HCEC 1CT (cell line): ENCODE measurements around the gene NOL4L.

Source experiments
- DNase-seq: peaks from one replicate; pipeline ENCODE4 v3.0.0-alpha.2; 2017

Gene NOL4L, protein sequence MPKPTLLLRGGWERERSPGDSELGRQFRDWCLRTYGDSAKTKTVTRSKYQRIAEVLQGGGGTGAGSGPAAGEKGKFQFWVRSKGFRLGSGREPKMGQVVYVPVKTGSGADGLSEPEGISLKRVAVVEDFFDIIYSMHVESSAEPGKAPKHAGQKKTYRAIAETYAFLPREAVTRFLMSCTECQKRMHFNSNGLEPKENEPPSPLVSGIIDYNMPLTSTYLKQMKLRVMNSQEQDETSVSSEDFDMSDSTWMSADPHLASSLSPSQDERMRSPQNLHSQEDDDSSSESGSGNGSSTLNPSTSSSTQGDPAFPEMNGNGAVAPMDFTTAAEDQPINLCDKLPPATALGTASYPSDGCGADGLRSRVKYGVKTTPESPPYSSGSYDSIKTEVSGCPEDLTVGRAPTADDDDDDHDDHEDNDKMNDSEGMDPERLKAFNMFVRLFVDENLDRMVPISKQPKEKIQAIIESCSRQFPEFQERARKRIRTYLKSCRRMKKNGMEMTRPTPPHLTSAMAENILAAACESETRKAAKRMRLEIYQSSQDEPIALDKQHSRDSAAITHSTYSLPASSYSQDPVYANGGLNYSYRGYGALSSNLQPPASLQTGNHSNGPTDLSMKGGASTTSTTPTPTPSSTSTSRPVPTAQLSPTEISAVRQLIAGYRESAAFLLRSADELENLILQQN

DNA sequence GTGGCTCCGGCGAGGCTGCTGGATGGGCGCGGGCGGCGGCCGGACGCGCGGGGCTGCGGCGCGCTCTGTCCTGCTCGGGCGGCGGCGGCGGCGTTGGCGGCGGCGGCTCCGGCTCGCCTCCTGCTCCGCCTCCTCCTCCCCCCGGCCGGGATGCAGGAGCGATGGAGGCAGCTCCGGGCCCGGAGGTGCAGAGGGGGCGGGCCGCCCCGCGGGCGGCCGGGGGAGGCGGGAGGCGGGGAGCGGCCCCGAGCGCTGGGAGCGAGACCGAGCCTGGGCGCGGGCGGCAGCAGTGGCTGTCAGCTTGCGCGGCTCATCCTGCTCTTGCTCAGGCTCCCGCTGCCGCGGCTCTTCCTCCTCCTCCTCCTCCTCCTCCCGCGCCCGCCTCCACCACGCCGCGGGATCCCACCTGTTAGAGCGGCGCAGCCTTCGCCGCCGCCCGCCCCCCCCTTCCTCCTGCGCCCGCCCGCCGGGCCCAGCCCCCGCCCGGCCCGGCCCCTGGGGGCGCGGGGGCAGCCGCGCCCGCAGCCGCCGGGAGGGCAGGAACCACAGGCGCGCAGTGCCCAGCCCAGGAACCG lies at the start of gene NOL4L:
Gene NOL4L, minus strand, starts transcription at position 323 of the 575 bp plus-strand sequence. CDS start 443 bp downstream, outside the sequence.
- no peak for DNase-seq

DNA sequence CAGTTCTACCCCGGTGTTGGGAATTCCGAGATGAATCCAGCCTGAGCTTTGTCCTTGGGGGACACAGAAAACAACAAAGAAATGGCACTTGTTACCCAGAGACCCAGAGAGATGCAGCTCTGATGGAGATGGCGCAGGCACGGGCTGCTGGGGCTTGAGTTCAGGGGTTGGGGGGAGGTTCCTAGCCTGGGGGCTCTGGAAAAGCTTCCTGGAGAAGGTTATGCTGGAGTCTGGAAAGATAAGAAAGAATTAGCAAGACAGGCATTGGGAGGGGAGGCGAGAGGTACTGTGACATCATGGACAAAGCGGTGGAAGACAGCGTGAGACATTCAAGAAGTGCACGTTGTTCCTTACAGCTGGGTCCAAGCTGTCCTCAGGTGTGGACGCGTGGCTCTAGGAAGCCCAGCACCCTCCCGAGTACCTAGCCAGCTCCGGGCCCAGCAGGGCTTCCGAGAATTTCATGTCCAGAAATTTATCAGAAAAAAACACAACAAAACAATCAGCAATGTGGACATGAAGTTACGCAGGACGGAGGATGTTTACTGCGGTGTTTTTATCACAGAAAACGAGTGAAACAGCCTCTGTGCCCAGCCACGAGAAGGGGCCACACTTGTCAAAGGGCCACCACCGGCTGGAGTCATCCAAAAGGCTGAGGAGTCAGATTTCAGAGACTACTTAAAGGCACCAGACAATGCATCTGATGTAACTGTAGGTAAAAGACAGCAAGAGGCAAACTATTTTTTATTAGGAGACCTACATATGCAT lies 49.1 kb upstream of the NOL4L start:
- DNase-seq, result no peak

DNA sequence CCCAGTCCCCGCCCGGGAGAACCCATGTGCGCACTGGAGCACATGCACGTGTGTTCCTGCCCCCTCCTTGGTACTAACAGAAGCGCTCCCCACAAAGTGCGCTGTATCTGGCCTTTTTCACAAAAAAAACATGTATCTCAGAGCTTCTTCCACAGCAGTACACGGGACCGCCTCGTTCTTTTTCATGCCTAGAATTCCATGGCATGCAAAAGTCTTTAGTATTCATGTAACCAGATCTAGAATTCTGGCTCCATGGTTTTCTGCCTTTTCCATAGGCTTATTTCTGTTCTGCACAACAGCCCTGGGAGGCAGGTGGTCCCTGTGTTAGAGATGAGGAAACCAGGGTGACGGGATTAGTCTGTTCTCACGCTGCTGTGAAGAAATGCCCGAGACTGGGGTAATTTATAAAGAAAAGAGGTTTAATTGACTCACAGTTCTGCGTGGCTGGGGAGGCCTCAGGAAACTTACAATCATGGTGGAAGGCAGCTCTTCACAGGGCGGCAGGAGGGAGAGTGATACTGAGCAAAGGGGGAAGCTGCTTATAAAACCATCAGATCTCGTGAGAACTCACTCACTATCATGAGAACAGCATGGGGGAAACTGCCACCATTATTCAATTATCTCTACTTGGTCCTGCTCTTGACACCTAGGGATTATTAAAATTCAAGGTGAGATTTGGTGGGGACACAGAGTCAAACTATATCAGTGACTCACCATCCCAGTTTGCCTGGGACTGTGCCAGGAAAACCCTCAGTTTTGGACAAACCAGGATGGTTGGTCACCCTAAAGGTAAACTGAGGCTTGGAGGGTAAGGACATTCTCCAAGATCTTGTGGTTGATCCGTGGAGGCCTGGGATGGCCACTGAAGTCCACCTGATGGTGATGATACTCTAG lies 47.6 kb upstream of the NOL4L start:
- no peak for DNase-seq

DNA sequence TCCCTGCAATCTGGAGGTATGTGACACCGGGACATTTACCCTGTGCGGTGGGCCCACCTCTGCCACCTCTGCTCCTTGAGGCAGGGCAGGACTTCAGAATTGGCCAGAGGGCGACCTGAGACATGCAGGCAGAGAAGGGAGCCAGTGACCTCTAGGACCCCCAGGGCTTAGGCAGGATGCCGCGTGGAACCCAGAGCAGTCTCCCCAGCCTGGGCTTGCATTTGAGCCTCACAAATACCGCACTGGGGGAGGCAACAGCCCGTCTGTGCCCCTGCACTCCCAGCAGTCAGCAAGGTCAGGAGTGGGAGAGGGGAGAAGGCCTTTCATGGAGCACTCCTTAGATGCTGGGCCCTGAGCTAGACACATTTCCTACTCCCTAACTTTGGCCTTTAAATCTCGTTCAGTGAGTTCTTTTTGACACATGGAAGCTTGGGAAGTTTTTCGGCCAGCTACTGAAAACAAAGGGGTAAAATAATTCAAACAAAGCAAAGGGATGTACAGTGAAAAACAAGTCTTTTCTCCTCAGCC lies 46.9 kb upstream of the NOL4L start:
- DNase-seq, result no peak

DNA sequence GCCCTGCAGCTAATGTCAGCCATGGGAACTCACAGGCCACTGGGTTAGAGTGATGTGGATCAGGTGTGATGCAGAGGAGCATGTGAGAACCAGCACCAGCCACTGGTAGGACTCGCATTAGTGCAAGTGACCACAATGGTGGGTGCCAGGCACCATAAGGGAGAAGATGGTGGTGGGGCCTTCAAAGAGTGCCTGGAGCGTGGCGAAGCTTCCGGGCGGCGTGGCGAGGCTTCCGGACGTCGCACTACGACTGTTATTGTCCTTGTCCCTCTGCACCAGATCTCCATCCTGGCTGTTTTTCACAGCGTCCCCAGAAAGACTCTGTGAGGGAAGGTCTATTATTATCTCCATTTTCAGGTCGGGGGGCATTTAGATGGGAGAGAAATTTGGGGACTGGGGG lies 44.7 kb upstream of the NOL4L start:
- no peak for DNase-seq

DNA sequence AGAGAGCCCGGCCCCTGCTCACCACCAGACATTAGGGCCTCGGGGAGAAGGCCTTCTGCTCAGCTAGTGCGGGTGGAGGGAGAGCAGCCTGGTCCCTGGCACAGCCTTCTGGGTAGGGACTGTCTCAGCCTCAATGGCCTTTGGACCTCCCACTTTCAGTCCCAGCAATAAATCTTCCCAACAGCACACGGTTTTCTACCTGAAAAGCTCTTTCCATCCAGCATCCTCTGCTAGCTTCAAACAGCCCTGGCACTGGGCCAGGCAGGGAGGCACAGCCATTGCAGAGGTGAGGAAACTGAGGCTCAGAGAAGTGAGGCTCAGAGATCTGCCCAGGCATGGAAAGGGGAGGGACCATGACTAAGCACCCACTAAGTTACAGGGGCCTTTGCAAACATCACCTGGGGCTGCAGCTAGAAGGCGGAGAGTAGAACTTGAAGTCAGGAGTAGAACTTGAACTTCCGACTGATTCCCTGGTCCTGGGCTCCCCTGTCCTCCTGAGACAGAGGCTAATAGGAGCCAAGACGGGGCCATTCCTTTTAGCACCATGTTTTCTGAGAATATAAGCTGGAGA lies 43.9 kb upstream of the NOL4L start:
- DNase-seq, result no peak

DNA sequence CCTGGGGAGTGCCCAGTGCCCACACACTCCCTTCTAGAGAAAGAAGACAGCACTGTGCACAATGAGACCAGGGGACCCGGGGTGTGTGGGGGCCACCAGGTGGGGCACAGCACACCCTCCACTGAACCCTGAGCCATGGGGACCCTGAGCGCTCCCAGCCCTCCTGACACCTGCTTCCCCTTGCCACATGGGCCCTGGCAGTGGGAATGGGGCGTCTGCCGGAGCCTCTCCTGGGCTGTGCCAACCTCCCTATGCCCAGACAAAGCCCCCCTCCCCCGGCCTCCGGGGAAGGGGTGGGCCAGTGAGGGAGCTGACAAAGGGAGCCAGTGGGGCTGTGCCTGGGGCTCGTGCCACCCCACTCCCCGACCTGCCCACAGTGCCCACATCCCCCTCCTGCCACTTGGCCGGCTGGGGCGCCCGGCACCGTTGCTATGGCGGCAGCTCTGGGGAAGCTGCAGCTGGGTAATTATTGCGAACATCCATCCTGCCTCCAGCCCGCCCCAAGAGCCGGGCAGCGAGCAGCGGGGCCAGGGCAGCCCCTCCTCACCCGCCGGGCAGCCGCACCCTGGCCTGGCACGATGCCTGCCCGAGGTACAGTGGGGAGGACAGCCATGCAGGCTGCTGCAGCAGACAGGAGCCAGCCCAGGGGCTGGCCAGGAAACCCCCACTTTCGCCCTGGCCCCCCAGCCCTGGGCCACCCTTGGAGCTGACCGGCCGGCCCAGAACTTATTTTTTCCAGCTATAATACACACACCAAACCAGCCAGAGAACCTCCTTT lies 41.9 kb upstream of the NOL4L start:
- no peak for DNase-seq

DNA sequence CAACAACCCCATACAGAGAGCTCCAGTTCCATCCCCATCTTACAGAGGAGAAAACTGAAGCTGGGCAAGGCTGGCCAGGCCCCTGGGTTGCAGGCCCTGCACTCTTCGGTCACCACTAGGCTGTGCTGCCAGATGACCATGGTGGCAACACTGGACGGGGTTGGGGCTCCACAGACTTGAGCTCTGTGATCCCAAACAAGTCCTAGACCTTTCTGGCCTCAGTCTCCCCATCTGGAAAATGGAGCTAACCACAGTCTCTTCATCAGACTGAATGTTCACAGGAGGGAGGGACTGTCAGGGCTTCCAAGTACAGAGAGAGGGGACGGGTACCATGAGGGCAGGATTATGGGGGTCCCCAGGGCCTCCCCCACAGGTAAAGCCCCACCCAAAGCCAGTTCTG lies 41.3 kb upstream of the NOL4L start:
- DNase-seq, result no peak

DNA sequence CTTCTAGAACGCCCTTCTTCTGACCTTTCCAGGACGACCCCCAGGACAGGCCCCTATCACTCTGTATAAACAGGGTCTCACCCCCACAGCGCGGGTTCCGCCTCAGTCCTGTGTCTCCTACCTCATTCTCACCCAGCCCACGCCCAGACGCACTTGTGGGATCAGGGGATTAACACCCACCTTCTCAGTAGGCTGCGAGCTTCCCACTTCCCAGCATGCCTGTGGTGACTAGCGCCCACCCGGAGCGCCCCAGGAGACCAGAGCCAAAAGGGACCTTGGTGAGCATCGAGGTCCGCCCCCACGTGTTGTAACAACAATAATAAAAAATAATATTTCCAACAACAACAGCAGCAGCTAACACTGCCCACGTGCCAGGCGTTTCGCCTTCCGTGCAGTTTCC lies 40.9 kb upstream of the NOL4L start:
- no peak for DNase-seq

DNA sequence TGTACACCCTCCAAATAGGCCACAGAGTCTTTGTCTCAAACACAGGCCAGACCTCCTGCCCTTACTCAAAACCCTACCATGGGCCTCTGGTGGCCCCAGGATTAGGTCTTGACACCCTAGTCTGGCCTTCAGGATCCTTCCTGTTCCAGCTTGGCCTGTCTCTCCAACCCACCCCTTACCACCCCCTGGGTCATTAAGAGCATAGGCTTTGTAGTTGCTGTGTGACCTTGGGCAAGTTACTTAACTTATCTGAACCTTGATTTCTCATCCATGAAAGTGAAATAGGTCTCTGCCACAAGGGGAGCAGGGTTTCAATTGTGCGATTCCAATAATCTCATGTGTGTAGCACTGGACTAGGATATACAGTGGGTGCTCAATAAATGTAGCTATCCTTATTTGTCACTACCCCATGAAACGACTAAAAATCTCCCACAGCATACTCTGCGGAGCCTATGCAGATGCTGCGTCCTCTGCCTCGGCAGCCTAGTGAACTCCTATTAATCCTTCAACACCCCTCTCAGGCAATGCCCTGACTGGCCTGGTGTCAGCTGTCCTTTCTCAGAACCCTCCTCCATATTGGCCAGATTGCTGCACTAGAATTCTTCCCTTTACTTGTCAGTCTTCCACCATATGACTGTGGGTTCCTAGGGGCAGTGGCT lies 39.7 kb upstream of the NOL4L start:
- DNase-seq, result no peak

DNA sequence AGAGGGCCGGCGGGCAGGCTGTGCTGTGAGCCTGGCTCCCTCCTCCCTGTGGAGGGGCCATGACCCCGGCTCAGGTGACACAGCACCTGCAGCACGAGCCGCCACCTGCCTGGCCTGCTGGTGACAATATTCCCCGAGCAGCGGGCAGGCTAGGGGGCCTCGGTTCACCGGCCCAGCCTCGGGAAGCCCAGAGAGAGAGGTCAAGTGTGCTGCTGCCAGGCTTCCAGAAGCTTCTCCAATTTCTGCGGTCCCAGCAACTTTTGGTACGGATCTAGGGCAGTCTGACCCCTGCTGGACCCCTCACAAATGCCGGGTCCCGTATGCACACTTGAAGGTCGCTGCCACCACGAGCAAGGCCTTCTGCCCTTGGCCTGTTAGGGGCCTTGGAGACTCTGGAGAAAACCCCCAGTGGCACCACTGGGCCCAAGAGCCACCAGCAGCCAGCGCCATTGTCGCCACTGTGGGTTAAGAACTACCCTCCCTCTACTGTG lies 38.6 kb upstream of the NOL4L start:
- DNase-seq, result no peak

DNA sequence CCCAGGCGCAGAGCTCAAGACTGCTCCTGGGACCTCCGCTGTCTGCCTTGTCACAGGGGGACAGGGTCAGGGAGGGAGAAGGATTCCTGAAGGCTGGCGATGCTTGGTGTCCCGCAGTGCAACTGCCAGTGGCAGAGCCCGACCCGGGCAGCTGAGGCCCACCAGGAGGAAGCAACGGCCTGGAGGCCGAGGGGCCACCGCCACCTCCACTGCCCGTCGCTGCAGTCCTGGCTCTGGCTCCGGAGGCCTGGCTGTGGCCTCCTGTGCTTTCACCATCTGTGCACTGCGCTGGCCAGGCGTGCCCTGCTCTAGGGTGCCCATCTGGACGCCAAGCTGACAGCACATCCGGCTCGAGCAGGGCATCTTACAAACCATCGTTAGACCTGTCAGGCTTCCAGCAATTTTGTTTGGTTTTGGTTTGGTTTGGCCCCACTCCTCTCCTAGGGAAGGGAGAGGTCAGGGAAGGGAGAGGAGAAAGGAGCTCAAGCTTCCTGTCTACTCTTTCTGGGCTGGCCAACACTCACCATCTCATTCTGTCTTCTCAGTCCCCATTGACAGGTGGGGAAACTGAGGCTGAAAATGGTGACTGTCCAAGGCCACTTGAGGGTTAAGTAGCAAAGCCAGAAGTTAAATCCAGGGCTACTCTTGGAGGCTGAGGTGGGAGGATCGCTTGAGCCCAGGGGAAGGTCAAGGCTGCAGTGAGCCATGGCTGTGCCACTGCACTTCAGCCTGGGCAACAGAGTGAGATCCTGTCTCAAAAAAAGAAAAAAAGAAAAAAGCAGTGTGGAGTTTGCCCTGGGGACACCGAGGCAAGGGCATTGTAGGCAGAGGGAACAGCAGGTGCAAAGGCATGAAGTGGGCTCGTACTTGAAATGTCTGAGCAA lies 37.7 kb upstream of the NOL4L start:
- no peak for DNase-seq

DNA sequence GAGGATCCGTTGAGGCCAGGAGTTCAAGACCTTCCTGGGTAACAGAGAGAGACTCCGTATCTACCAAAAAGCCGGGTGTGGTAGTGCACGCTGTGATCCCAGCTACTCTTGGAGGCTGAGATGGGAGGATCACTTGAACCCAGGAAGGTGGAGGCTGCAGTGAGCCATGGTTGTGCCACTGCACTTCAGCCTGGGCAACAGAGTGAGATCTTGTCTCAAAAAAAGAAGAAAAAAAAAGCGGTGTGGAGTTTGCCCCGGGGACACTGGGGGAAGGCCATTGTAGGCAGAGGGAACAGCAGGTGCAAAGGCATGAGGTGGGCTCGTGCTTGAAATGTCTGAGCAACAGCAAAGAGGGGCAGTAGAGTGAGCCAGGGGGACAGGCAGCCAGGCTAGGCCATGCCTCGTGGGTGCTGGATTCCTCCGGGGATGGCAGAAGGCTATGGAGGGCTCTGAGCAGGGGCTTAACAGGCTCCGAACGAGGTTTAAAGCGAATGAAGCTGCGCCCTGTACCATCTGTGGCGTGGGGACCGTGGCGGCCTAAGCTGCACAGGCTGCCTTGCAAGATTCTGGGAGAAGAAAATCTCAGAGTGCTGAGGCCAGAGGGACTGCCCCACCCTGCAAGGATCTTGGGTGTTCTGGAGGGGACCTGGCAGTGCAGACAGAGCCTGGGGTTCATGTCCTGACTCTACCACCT lies 36.9 kb upstream of the NOL4L start:
- DNase-seq, result no peak

DNA sequence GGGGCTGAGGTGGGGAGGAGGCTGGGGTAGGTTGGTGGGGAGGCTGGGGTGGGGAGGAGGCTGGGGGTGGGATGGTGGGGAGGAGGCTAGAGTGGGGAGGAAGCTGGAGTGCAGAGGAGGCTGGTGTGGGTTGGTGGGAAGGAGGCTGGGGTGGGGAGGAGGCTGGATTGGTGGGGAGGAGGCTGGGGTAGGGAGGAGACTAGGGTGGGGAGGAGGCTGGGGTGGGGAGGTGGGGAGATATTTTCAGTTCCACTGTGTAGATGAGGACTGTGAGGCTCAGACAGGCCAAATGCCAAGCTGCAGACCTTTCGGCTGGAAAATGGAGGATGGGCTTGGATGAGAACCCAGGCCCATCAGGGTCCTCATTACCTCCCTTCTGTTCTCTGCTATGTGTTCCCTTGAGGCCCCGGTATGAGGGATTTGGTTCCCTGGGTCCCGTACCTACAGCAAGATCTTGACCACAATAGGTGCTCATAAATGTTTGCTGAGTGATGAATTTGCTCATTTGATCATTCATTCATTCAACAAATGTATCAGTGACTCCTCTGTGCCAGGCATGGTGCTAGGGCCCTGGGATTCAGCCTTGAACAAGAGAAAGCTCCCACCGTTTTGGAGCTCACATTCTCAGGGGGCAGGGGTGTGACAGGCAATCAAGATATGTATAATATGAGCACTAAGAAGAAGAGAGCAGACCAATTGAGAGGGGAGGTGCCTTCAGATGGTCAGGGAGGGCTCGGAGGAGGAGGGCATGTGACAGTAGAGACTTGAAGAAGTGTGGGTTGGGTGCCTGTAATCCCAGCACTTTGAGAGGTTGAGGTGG lies 36.1 kb upstream of the NOL4L start:
- no peak for DNase-seq

DNA sequence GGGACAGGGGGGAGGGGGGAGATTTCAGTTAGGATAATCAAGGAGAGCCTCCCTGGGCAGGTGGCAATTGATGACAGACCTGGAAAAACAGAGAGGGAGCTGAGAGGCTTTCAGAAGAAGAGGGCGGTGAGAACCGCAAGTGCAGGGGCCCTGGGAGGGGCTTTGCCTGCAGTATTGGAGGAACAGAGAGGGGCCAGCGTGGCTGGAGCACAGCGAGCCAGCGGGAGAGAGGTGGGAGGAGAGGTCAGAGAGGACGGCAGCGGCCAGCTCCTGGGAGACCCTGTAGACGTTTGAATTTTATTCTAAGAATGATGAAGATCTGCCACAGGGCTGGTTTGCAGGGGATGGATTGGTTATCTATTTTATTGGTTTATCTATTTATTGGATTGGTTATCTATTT lies 34.5 kb upstream of the NOL4L start:
- DNase-seq, result no peak

DNA sequence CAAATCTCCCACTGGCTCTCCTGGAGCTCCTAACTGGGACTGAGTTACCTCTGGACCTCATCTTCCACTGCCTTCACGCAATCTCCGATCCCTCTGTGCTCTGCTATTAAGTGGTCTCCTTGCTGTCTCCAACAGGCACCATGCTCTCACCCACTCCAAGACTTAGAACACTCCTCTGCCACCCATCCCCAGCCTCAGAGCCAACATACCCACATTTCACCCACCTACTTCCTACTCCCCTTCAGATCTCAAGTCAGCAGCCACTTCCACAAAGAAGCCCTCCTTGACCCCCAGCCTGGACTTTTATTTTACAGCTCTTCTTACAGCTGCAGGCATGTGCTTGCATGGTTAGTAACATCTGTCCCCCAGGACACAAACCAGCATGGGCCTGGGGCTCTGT lies 29.6 kb upstream of the NOL4L start:
- no peak for DNase-seq

DNA sequence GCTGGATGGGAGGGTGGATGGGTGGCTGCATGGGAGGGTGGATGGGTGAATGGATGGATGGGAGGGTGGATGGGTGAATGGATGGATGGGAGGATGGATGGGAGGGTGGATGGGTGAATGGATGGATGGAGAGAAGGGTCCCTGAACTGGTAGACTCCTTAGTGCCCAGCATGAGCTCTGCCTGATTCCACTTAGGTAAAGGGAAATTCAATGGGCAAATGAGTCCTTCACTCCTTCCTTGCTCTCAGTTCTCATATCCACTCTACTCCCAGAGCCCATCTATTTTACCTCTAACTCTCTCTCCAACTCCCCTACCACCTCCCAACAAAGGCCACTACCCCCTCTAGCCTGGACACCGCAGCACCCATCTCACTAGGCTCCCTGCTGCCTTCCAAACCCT lies 29.2 kb upstream of the NOL4L start:
- no peak for DNase-seq
